H9 (cell line): ENCODE data around the gene POU3F2. TPM values are rescaled to one million over a fixed set of nuclear protein-coding genes. Genes with fewer than 3 reads are reported as not detected.

Source experiments
- DNase-seq: peaks from one replicate; pipeline ENCODE4 v3.0.0-alpha.2; 2017
- H2AFZ ChIP-seq: one replicate; pipeline ENCODE4 v1.6.1; 2013; ENCODE audit warnings: mild to moderate bottlenecking, low read length, control low read depth, moderate library complexity
- H2AK5ac ChIP-seq: 2 replicates; pipeline ENCODE4 v1.6.1; 2013; ENCODE audit warnings: low read length, control low read depth, mixed read lengths; ENCODE audit not compliant: insufficient read length
- H2BK120ac ChIP-seq: one replicate; pipeline ENCODE4 v1.6.1; 2013; ENCODE audit warnings: low read depth, mild to moderate bottlenecking, low read length, control low read depth, inconsistent platforms; ENCODE audit not compliant: poor library complexity, severe bottlenecking
- H2BK12ac ChIP-seq: 2 replicates; pipeline ENCODE4 v1.6.1; 2013; ENCODE audit warnings: low read length, control low read depth, mixed read lengths, low read depth; ENCODE audit not compliant: insufficient read length
- H2BK15ac ChIP-seq: 2 replicates; pipeline ENCODE4 v1.6.1; 2013; ENCODE audit warnings: low read depth, low read length, control low read depth
- H2BK20ac ChIP-seq: one replicate; pipeline ENCODE4 v1.6.1; 2013; ENCODE audit warnings: low read depth, mild to moderate bottlenecking, low read length, control low read depth, inconsistent platforms; ENCODE audit not compliant: poor library complexity, severe bottlenecking
- H2BK5ac ChIP-seq: 2 replicates; pipeline ENCODE4 v1.6.1; 2013; ENCODE audit warnings: low read length, control low read depth, mixed read lengths; ENCODE audit not compliant: insufficient read length
- H3K14ac ChIP-seq: 2 replicates; pipeline ENCODE4 v1.6.1; 2013; ENCODE audit warnings: low read length, control low read depth; ENCODE audit not compliant: insufficient read depth
- H3K18ac ChIP-seq: 2 replicates; pipeline ENCODE4 v1.6.1; 2013; ENCODE audit warnings: low read depth, mild to moderate bottlenecking, mixed read lengths, low read length, control low read depth; ENCODE audit not compliant: insufficient read length
- H3K23ac ChIP-seq: 2 replicates; pipeline ENCODE4 v1.6.1; 2013; ENCODE audit warnings: low read length, control low read depth, mixed read lengths, low read depth; ENCODE audit not compliant: insufficient read length
- H3K23me2 ChIP-seq: 2 replicates; pipeline ENCODE4 v1.6.1; 2013; ENCODE audit warnings: low read depth, mild to moderate bottlenecking, mixed read lengths, low read length, control low read depth; ENCODE audit not compliant: insufficient read length, poor library complexity, severe bottlenecking
- H3K27ac ChIP-seq: 2 replicates; pipeline ENCODE4 v1.5.1; 2013; ENCODE audit warnings: low read length, control low read depth, mixed read lengths, low read depth; ENCODE audit not compliant: insufficient read length
- H3K27me3 ChIP-seq: 2 replicates; pipeline ENCODE4 v1.6.1; 2013; ENCODE audit warnings: low read length, control low read depth, inconsistent platforms; ENCODE audit not compliant: insufficient read depth
- H3K4ac ChIP-seq: 2 replicates; pipeline ENCODE4 v1.6.1; 2013; ENCODE audit warnings: low read depth, mild to moderate bottlenecking, control low read depth, inconsistent platforms, low read length, moderate library complexity
- H3K4me1 ChIP-seq: 2 replicates; pipeline ENCODE4 v1.6.1; 2013; ENCODE audit warnings: low read length, control low read depth, inconsistent platforms; ENCODE audit not compliant: insufficient read depth
- H3K4me2 ChIP-seq: 2 replicates; pipeline ENCODE4 v1.6.1; 2013; ENCODE audit warnings: low read length, control low read depth, mixed read lengths; ENCODE audit not compliant: insufficient read length, insufficient read depth
- H3K56ac ChIP-seq: 2 replicates; pipeline ENCODE4 v1.6.1; 2013; ENCODE audit warnings: low read depth, mild to moderate bottlenecking, mixed read lengths, low read length, control low read depth; ENCODE audit not compliant: insufficient read length
- H3K79me1 ChIP-seq: 2 replicates; pipeline ENCODE4 v1.6.1; 2013; ENCODE audit warnings: low read depth, mild to moderate bottlenecking, moderate library complexity, low read length, control low read depth, inconsistent platforms; ENCODE audit not compliant: insufficient read depth, poor library complexity, severe bottlenecking
- H3K79me2 ChIP-seq: 2 replicates; pipeline ENCODE4 v1.6.1; 2013; ENCODE audit warnings: low read length, control low read depth, inconsistent platforms; ENCODE audit not compliant: insufficient read depth
- H3K9ac ChIP-seq: 2 replicates; pipeline ENCODE4 v1.6.1; 2013; ENCODE audit warnings: low read length, control low read depth, mixed read lengths; ENCODE audit not compliant: insufficient read length; ENCODE audit errors: extremely low read depth
- H3K9me3 ChIP-seq: one replicate; pipeline ENCODE4 v1.6.1; 2013; ENCODE audit warnings: low read depth, low read length, inconsistent platforms; ENCODE audit not compliant: control insufficient read depth
- H3T11ph ChIP-seq: one replicate; pipeline ENCODE4 v1.6.1; 2013; ENCODE audit warnings: mild to moderate bottlenecking, low read length, control low read depth, inconsistent platforms
- H4K20me1 ChIP-seq: one replicate; pipeline ENCODE4 v1.6.1; 2013; ENCODE audit not compliant: control insufficient read depth, insufficient read length, insufficient read depth
- H4K5ac ChIP-seq: 2 replicates; pipeline ENCODE4 v1.6.1; 2013; ENCODE audit warnings: low read depth, mild to moderate bottlenecking, mixed read lengths, low read length, control low read depth; ENCODE audit not compliant: insufficient read length
- H4K8ac ChIP-seq: replicated peaks from 2 replicates; pipeline ENCODE4 v1.6.1; 2013; ENCODE audit warnings: low read length, control low read depth, mixed read lengths, low read depth; ENCODE audit not compliant: insufficient read length
- H4K91ac ChIP-seq: 2 replicates; pipeline ENCODE4 v1.6.1; 2013; ENCODE audit warnings: low read depth, mild to moderate bottlenecking, moderate library complexity, mixed read lengths, low read length, control low read depth; ENCODE audit not compliant: insufficient read length
- H3K27ac Mint-ChIP-seq, 3 experiments: 2 replicates in 2 of 3; 3 replicates in 1 of 3; pipeline ENCODE4 v1.8.0; 2020 to 2021; ENCODE audit warnings: mixed read lengths in 3 of 3, mild to moderate bottlenecking in 1 of 3, moderate library complexity in 1 of 3
- H3K27me3 Mint-ChIP-seq: 2 replicates; pipeline ENCODE4 v1.8.0; 2021; ENCODE audit warnings: low read depth, mild to moderate bottlenecking, moderate library complexity, mixed read lengths
- H3K36me3 Mint-ChIP-seq, 3 experiments: 2 replicates in 2 of 3; 3 replicates in 1 of 3; pipeline ENCODE4 v1.8.0; 2020 to 2021; ENCODE audit warnings: low read depth in 3 of 3, mixed read lengths in 3 of 3; ENCODE audit not compliant: insufficient read depth in 1 of 3
- H3K4me1 Mint-ChIP-seq, 2 experiments: 2 replicates each; pipeline ENCODE4 v1.8.0; 2020; ENCODE audit warnings: mixed read lengths in 2 of 2
- H3K4me3 Mint-ChIP-seq, 2 experiments: 2 replicates in 1 of 2; 3 replicates in 1 of 2; pipeline ENCODE4 v1.8.0; 2020 to 2021; ENCODE audit warnings: mild to moderate bottlenecking in 2 of 2, mixed read lengths in 2 of 2, moderate library complexity in 1 of 2
- H3K9me3 Mint-ChIP-seq, 2 experiments: 2 replicates in 1 of 2; 3 replicates in 1 of 2; pipeline ENCODE4 v1.8.0; 2020; ENCODE audit warnings: mild to moderate bottlenecking in 2 of 2, mixed read lengths in 2 of 2, moderate library complexity in 1 of 2
- WGBS: extraction: QIAGEN DNeasy Blood & Tissue Kit; methylation state at CpG from one replicate; pipeline ENCODE4 v1.1.7; 2013; ENCODE audit warnings: missing lambda C conversion rate, low lambda C conversion rate, mixed read lengths; ENCODE audit not compliant: insufficient read length; ENCODE audit errors: extremely low coverage; 5-methylcytosine and 5-hydroxymethylcytosine counted together
- total RNA-seq: library from RNA; stranded (reverse); gene quantifications from 2 replicates; pipeline ENCODE4 v1.2.1, GENCODE V29; 2021
- TF ChIP-seq, protein P1 (sequence below): fragments of 200-600 bp; sonication (generic); conservative IDR thresholded peaks from 3 replicates; pipeline ENCODE4 v1.8.0; 2021; ENCODE audit warnings: antibody characterized with exemption, mild to moderate bottlenecking

Gene POU3F2
- total RNA-seq, 1 experiment from 2014 or later = 0.09 TPM

DNA sequence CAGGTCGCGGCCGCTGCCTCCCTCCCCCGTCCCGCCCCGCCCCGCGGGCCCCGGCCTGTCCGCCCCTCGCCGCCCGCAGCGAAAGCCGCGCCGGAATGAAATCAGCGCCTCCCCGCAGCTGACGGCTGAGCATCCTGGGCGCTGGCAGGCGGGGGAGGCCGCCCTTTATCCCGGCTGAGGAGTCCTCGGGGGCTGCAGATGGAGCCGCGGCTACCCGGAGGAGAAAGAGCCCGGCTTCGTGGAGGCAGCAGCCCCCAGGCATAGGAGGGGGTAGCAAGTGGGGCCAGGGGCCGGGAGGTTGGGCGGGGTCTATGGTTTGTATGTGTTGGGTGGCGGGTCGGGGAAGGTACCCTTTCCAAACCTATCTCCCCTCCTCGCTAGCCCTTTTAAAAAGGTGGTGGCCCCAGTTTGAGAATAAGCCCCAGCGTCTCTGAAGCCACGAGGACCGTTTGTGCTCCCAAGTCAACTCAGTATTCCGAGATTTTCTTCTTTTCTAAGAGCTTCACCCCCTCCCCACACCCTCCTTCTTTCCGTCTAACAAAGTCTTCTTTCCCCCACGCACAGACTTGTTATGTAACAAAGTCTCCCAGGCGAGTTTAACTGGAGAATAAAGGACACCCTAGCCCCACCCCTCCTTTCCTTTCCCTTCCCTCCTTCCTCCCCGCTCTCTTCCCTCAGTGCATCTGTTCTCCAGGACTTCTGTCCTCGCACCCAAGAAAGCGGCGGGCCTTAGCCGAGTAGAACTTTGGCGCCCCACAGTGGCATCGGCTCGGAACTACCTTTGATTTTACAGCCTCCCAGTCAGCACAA is 11.0 kb downstream of the POU3F2 start:
- H3K4me1 Mint-ChIP-seq = peaks cover 30 to 35% of the 10 kb centered on the region in 2 experiments
- no peaks in the 10 kb centered on the region; a peak in 1 of 5 replicates for H3K9me3 Mint-ChIP-seq
- Histone ChIP-seq H2BK120ac (no peak overlapping the region), H3K27me3 (peaks cover 41% of the 10 kb centered on the region), H2BK20ac (no peak overlapping the region), H3K27ac (no peak overlapping the region), H2BK5ac (no peak overlapping the region), H3K79me2 (no peaks in the 10 kb centered on the region), H3K18ac (no peak overlapping the region), H2AK5ac (no peak overlapping the region), H3K4me1 (no peaks in the 10 kb centered on the region), H3K9me3 (no peaks in the 10 kb centered on the region), H2BK12ac (no peak overlapping the region), H4K91ac (no peak overlapping the region), H4K20me1 (no peaks in the 10 kb centered on the region), H4K5ac (no peak overlapping the region), H3K4ac (no peak overlapping the region), H3K23ac (no peak overlapping the region), H2AFZ (peak overlapping the region; percentile 53), H4K8ac (no peak overlapping the region), H3K79me1 (no peaks in the 10 kb centered on the region), H3T11ph (no peak overlapping the region), H2BK15ac (no peak overlapping the region), H3K23me2 (peaks cover 19% of the 10 kb centered on the region), H3K56ac (no peak overlapping the region), H3K4me2 (peak overlapping the region; percentile 70), H3K9ac (no peak overlapping the region), H3K14ac (no peak overlapping the region)
- DNase-seq = peak; percentile 90
- H3K27me3 Mint-ChIP-seq = peaks cover 95% of the 10 kb centered on the region
- no CpG with 5 or more reads among the region's 50 CpGs for WGBS
- TF ChIP-seq, protein P1, sequence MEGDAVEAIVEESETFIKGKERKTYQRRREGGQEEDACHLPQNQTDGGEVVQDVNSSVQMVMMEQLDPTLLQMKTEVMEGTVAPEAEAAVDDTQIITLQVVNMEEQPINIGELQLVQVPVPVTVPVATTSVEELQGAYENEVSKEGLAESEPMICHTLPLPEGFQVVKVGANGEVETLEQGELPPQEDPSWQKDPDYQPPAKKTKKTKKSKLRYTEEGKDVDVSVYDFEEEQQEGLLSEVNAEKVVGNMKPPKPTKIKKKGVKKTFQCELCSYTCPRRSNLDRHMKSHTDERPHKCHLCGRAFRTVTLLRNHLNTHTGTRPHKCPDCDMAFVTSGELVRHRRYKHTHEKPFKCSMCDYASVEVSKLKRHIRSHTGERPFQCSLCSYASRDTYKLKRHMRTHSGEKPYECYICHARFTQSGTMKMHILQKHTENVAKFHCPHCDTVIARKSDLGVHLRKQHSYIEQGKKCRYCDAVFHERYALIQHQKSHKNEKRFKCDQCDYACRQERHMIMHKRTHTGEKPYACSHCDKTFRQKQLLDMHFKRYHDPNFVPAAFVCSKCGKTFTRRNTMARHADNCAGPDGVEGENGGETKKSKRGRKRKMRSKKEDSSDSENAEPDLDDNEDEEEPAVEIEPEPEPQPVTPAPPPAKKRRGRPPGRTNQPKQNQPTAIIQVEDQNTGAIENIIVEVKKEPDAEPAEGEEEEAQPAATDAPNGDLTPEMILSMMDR = peak; percentile 91
- peak overlapping the region; percentile 63 to 88 for H3K4me3 Mint-ChIP-seq
- H3K27ac Mint-ChIP-seq = no peak overlapping the region
- H3K36me3 Mint-ChIP-seq = no peaks in the 10 kb centered on the region; a peak in 1 of 7 replicates
